GM19452 (cell line): ENCODE measurements around the gene POLD4.
"Not testable (repeated sequence)": the region's sequence is repeated elsewhere in the genome, so short reads cannot be mapped to it uniquely, and the experiment has no call there.

Experiments used
- ATAC-seq: cut with Tn5 transposase; IDR thresholded peaks from one replicate; pipeline ENCODE4 v1.9.1; 2021; ENCODE audit not compliant: unreplicated experiment

The POLD4 gene

DNA sequence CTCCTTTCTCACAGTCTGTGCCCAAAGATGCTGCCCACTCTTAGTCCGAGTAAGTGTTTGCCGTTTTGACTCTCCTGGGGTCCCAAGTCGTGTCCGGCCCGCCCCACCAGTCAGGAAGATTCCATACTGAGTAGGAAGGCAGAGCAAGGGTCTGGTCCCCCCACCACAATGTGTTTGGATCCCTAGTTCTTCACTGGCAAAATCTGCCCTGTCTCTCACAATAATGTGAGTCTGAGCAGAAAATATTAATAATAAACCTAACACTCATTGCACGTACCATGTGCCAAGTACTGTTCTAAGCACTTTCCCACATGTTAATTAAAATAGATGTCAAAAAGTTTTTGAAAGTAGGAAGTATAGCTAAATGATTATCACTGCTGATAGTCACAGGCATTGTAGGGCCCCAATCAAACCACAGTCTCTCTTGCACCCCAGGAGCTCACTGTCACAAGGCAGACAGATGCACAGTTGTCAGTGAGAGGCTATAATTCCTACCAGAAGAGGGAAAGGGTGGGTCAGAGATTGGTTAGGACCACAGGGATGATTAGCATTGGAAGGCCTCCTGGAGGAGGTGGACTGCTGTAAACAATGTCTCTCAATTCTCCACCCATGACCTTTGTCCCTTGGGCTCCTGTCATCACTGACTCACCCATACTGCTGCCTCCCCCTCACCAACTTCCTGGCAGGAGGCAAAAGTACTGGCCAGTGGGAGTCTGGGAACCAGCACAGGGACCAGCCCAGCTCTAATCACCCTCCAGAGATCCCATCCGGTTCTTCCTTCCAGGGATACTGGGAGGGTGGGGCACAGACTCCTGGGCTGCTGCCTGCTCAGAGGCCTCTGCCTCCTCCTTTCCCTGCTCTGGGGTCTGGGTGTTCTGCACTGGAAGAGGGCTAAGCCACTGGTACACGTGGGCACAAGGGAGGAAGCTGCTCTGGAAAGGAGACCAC, 1.0 kb upstream of the POLD4 start:
- ATAC-seq = peak; percentile 3

DNA sequence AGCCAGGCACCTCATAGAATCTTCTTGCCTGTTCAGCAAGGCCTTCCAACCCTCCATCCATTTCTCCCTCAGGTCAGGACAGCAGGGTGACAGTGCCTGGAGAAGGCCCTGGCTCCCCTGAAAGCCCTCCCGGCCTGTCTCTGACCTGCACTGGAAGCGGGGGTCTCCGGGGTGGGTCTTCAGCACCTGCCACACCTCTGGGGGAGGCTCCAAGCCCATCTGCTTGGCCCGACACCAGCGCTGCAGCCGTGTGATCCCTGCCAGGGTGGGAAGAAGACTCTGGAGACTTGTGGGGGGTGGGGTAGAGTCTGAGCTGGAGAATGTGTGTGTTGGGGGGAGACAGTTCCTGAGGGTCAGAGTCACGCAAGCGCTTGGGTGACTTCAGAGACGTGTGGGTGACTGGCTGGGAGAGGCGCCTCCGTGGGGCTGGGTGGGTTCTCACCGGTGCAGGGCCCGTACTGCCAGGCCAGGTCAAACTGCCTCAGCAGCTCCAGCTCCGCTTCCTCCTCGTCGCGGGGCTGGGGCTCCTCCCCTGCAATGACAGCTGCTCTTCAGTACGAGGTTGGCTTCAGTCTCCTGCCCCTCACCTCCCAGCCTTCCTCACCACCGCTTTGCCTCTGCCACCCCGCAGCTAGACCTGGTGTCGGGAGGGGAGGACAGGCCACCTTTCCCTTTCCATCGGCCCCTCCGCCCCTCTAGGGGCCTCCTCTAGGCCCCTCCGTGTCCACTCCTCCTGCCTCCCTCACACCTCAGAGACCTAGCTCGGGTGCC, 615 bp downstream of the POLD4 start:
- no peak for ATAC-seq

DNA sequence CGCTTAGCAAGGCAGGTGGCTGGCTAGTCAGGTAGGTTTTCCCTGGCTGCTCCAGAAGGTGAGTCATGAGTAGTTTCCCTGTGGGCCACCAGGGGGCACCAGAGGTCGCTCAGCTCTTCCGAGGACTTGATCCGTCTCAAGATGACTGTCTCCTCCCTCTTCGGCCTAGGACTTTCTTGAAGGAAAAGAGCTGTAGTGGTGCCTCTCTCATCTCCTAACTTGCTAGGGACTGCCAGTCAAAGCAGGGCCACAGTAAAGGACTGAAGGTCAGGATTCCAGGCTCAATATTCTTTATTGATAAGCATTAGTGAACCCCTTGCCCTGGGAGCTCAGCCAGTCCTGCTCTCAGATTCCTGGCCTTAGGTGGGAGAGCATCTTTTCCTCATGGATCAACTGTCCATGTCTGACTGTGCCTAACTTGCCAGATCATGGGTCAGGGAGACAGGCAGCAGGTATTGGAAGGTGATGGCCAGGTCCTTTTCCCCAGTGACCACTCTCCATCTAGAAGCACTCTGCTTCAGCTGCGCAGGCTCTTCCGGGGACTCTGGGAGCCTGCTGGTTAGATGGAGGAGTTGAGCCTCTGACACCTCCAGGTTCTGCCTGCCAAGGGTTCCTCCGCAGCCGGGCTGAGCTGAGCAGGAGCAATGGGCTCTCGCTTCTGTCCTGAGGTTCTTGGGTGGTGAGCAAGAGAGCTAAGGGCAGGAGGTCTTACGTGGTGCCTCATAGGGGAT, 1.9 kb downstream of the POLD4 start:
- no peak for ATAC-seq

- no peak for ATAC-seq
Measured at GRCh38 chr11:67349928-67350465, 3.3 kb downstream of the POLD4 start.

DNA sequence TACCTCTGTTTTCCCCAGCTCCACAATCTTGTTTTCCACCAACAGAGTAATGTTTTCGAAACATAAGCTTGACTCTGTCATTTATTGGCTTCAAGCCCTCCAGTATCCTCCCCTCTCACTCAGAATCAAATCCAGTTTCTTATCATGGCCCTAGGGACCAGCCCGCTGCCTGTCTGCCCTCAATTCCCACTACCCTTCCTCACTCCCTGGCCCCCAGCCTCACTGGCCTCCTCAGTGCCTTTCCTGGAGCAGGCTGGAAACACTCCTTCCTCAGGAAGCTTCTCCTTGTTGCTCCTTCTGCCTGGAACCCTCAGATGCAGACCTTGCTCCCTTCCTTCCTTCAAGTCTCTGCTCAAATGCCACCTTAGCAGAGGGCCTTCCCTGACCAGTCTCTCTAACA, 3.9 kb downstream of the POLD4 start:
- ATAC-seq = no peak

GRCh38 chr11:67349036-67349435, 4.3 kb downstream of the POLD4 start:
- ATAC-seq = no peak

- ATAC-seq = no peak
Measured at GRCh38 chr11:67347964-67348749, 5.2 kb downstream of the POLD4 start.

- no peak for ATAC-seq
Measured at GRCh38 chr11:67345920-67346819, 7.2 kb downstream of the POLD4 start.

DNA sequence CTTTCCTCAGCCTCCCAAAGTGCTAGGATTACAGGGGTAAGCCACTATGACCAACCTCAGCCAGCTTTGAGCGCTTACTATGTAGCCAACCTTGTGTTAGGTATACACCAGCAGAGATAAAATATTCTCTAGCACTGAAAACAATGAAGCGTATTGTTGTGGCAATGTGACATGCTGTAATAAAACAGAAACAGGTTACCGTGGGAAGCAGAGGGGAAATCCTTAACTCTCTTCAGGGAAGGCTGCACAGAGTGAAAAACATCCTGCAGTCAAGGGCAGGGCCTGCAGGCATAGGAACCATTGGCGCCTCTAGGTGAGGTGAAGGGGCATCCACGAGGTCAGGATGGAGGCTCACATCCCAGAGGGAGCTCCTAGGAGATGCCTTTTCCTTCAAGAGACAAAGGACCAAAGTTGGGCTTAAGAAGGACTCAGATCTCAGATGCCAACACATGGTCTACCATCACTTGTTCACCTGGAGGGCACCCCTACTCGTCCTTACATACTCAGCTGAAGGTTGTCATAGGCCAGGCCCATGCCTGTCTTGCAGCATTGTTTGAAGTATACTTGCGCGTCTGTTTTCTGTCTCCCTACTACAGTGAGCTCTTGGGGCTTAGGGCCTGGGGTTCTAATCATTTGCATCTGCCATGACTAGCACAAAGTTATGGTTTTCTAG, 8.0 kb downstream of the POLD4 start:
- no peak for ATAC-seq

GRCh38 chr11:67344264-67344663, 9.1 kb downstream of the POLD4 start:
- no peak for ATAC-seq

DNA sequence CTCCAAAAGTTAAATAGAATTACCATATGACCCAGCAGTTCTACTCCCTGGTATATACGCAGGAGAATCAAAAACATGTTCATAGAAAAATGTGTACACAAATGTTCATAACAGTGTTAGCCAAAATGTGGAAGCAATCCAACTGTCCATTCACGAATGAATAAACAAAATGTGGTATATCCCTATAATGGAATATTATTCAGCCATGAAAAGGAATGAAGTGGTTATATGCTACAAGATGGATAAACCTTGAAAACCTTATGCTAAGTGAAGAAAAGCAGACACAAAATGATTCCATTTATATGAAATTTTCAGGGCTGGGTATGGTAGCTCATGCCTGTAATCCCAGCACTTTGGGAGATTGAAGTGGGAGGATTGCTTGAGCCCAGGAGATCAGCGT, 16.1 kb downstream of the POLD4 start:
- ATAC-seq = no peak

GRCh38 chr11:67332081-67332691, 21.2 kb downstream of the POLD4 start:
- ATAC-seq = no peak

- no peak for ATAC-seq
Measured at GRCh38 chr11:67323526-67323925, 29.8 kb downstream of the POLD4 start.

- no peak for ATAC-seq
Measured at GRCh38 chr11:67322049-67322448, 31.3 kb downstream of the POLD4 start.

DNA sequence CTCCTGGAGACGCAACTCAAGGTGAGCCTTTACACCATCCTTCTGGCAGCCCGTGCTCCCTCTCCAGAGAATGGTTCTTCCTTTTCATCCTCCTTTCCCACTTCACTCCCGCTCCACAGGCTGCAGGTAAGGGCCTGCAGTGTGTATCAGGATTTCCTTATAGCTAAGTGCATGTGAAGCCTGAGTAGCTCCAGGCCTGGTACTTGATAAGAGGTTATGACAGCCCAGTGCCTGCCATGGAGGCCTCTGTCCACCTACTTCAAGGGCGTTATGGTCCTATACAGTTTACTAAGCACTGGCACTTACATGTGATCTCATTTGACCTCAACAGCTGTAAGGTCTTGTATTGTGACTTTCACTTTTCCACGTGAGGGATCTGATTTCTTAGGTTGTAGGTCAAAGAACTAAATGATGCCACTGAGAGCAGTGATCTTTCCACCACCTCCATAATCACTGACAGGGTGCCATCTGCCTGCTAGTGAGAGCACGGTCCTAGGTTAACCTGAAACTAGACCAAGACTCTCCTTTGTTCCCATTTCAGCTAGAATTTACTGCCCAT, 32.0 kb downstream of the POLD4 start:
- no peak for ATAC-seq

- ATAC-seq = no peak
Measured at GRCh38 chr11:67320691-67321090, 32.7 kb downstream of the POLD4 start.

DNA sequence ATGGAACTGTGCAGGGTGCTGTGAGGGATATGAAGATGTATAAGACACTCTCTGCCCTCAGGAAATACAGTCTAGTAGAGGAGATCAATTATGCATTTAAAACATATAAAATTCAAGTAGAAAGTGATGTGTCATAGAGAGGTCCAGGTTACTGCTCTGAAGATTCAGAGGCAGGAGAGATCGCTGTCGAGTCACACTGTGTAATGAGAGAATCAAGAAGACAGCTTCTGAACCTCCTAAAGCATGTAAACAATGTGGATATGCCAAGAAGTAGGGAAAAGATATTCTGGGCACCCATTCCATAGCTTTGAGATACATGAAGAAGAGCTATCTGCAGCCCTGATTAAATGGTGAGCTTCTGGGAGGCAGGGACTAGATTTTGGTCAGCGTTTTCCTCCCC, 33.3 kb downstream of the POLD4 start:
- no peak for ATAC-seq

DNA sequence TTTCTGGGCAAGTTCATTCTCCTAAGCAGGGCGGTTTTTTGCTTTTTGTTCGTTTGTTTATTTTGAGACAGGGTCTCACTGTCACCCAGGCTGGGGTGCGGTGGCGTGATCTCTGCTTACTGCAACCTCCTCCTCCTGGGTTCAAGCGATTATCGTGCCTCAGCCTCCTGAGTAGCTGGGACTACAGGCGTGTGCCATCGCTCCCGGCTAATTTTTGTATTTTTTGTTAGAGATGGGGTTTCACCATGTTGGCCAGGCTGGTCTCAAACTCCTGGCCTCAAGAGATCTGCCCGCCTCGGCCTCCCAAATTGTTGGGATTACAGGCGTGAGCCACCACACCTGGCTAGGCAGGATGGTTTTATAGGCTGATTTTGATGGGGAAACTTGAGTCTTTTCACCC, 34.5 kb downstream of the POLD4 start:
- ATAC-seq = not testable (repeated sequence)
